GM18508 (cell line): ENCODE data around the gene SPTBN1.
"Not testable (repeated sequence)": the region's sequence is repeated elsewhere in the genome, so short reads cannot be mapped to it uniquely, and the experiment has no call there.

Source experiments
- ATAC-seq: cut with Tn5 transposase; IDR thresholded peaks from one replicate; pipeline ENCODE4 v1.9.1; 2021; ENCODE audit warnings: moderate number of reproducible peaks; ENCODE audit not compliant: insufficient read depth, unreplicated experiment

The SPTBN1 gene

DNA sequence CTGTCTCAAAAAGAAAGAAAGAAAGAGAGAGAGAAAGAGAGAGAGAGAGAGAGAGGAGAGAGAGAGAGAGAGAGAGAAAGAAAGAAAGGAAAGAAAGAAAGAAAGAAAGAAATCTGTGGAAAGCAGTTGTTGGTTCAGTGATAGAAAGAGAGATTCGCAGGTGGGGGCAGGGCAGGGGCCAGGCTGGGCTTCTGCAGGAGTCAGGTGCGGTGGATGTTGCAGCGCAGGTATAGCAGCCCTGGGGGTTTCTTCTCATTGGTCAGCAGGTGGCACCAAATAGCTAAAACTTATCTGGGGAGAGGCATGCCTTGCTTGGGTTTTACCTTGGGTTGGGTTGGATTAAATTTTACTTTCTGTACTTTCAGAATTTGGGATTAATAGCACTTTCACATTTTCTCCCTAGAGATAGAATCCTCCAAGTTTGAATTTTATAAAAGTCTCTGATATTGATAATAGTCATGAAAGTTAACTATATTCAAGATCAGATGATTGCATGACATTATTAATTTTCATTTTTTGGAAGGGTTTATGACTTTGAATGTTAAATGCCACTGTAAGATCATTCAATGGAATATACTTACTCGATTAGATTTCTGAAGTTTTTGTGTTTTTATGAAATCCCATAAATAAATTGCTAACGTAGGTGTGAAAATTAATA is 66.6 kb downstream of the SPTBN1 start:
- ATAC-seq, result peak; percentile 45

DNA sequence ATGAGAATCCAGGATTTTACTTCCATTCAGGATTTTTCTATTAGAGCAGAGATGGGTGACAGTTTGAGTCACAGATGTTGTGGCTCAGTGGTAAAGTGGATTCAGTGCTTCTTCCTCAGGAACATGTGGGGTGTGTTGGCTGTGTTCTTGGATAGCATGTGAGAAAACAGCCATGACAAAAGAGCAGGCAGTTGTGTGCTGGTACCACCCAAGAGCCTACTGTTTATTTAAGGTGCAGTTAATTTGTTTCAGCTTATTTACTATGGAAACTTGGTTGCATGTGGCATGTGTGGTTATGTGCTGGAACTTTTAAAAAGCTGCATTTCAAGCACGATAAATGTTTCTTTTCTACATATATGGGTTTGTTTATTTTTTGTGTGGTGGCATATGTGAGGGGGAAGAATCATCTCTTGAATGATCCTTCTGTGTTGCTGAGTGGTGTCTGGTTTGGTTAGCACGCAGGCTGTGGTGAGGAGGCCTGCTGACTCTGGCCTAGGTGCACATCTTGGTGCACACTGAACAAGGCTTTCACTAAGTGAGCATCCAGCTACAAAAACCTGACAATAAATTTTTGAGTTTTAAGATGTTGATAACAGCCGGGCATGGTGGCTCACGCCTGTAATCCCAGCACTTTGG is 67.3 kb downstream of the SPTBN1 start:
- no peak for ATAC-seq

DNA sequence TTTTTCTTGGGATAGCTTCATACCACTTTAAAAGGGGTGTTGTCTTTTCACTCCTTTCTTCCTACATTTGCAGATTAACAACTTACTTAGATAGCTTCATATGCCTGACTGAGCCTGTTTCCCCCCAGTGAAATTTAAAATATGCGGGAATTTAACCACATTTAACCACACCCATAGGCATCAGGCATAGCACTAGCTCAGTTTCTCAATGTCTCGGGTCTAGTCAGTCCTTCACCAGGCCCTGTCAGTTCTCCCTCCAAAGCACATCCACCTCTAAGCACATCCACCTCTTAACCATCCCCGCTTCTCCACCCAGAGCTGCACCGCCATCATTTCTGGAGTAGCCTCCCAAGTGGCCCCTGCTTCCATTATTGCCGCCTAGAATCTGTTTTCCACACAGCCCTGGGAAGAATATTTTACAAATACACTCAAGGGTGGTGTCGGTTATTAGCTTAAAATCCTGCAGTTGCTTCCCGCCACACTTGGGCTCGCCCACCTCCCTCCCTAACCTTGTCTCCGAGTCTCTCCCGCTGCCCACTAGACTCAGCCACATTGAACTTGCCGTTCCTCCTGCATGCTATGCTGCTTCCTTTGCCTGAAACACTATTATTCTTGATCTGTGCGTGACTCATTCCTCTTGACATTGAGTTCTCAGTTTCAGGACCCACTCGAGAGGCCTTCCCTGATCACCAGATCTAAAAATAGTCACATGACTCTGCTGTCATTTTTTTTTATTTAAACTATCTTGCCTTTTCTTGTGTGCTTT is 68.3 kb downstream of the SPTBN1 start:
- ATAC-seq, result peak; percentile 61

DNA sequence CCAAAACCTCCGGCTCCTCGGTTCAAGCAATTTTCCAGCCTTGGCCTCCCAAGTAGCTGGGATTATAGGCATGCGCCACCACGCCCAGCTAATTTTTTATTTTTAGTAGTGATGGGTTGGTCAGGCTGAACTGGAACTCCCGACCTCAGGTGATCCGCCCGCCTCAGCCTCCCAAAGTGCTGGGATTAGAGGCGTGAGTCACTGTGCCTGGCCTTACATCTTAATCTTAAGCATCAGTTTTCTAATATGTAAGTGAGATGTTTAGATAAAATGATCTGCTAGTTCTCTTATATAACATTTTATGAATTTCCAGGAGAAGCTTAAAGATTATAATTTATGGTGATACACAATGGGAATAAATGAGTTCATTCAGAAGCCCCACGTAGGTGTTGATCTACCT is 69.2 kb downstream of the SPTBN1 start:
- no peak for ATAC-seq

- ATAC-seq, result no peak
Observed at GRCh38 chr2:54526226-54526879, 70.2 kb downstream of the SPTBN1 start.

DNA sequence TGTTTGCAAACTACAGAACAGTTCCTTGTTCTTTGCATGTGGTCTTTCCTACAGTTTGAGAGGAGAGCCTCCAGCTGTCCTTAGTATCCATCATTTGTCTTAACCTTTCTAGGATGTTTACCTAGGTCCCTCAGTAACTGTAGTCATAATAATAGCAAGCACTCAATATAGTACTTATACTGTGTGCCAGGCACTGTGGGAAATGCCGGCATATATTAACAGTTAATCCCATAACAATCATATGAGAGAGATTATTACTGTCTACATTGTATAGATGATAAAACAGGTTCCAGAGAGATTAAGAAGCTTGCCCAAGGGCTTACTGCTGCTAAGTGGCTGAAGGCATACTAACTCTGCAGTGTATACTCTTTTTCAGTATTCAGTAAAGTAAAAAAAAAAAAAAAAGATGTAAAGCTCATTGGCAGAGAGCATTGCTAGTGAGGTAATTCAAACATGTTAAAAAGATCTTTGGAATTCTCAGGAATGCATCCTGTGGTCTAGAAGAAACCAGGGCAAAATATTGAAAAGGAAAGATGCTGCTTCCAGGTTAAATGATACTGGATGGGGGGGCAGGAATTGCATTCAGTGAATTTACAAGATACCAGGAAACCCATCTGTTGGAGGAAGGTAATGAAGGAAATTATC is 72.3 kb downstream of the SPTBN1 start:
- ATAC-seq, result no peak

DNA sequence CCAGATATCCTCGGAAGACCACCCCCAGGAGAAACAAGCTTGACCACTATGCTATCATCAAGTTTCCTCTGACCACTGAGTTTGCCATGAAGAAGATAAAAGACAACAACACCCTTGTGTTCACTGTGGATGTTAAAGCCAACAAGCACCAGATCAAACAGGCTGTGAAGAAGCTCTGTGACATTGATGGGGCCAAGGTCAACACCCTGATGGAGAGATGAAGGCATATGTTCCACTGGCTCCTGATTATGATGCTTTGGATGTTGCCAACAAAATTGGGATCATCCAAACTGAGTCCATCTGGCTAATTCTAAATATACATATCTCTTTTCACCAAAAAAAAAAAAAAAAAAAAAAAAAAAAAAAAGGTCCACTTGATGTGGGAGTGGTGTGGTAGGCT is 73.4 kb downstream of the SPTBN1 start:
- not testable (repeated sequence) for ATAC-seq

GRCh38 chr2:54529935-54530334 is 73.8 kb downstream of the SPTBN1 start:
- ATAC-seq, result no peak

DNA sequence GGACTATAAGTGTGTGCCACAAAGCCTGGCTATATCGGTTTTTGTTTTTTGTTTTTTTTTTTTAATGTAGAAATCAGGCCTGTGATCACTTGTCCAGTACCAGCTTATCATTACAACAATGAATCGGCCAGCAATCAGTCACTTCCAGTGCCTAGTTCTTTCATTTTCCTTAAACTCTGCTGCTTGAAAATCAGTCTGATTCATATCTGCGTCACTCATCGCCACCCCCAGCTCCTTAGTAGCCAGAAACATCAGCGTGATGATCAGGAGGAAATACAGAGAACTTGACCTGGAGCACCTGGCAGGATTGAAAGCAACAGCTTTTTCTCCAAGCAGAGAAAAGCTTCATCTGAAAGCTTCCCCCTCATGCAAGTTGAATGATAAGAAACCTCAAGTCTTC is 75.4 kb downstream of the SPTBN1 start:
- no peak for ATAC-seq

DNA sequence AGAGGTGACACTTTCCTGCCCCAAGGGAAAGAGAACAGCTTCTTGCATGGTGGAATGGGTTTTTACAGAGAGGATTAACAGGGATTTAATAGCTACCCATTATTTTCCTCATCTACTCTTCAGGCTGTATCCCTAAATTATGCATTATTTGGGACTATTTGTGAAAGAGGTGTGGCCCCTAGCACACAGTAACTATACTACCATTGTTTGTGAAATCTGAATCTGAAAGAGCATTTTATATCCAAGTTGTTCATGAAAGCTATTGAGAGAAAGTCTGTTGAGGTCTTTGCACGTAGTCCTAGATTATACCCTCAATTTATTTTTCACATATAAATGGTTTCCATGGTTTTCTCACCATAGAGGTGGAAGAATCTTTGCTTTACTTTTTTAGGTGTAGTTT is 78.1 kb downstream of the SPTBN1 start:
- no peak for ATAC-seq

- no peak for ATAC-seq
Observed at GRCh38 chr2:54534625-54535024, 78.5 kb downstream of the SPTBN1 start.

DNA sequence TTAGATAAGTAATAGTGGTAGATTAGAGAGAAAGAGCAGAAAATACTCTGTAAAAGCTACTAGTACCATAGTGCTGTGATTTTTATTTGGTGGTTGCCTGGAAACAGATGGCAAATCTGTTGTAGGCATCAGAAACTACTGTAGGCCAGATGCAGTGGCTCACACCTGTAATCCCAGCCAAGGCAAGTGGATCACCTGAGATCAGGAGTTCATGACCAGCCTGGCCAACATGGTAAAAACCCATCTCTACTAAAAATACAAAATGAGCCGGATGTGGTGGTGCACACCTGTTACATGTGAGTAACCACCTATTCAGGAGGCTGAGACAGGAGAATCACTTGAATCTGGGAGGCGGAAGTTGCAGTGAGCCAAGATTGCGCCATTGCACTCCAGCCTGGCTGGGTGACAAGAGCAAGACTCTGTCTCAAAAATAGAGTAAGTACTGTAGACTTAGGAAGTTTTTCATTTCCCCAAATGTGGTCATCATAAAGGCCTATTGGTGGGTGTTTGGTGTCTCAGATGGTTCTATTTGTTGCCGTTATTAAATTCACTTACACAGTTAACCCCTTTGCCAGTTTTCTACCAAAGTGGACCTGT is 79.6 kb downstream of the SPTBN1 start:
- ATAC-seq, result no peak

DNA sequence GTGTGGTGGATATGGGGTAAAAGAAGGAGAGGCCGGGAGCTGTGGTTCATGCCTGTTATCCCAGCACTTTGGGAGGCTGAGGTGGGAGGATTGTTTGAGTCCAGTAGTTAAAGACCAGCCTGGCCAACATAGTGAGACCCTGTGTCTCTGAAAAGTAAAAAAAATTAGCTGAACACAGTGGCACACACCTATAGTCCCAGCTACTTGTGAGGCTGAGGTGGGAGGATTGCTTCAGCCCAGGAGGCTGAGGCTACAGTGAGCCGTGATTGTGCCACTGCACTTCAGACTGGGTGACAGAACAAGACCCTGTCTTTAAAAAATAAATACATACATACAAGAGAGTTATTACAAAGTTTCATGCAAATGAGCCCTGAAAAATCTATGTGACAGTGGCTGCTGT is 80.6 kb downstream of the SPTBN1 start:
- no peak for ATAC-seq

DNA sequence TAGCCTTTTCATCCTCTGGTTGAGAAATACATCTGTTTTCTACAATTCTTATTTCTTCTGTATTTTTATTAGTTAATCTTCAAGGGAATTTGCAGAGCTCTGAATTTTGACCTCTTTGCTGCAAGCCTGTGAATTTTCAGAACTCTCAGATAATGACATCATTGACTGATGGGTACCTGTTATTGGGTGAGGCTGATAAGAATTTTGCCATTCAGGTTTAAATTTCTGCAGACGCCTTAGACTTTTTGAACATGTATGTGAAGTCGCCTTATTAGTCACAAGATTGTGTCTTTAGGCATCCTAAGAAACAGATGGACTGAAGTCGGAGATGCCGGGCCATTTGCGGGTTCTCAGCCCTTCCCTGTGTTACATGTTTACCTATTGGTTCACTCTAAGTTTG is 82.4 kb downstream of the SPTBN1 start:
- no peak for ATAC-seq

- ATAC-seq, result no peak
Observed at GRCh38 chr2:54539683-54540082, 83.6 kb downstream of the SPTBN1 start.

GRCh38 chr2:54540194-54540593 is 84.1 kb downstream of the SPTBN1 start:
- no peak for ATAC-seq

GRCh38 chr2:54541995-54542394 is 85.9 kb downstream of the SPTBN1 start:
- no peak for ATAC-seq

- ATAC-seq, result no peak
Observed at GRCh38 chr2:54543733-54544396, 87.7 kb downstream of the SPTBN1 start.

GRCh38 chr2:54545702-54546450 is 89.7 kb downstream of the SPTBN1 start:
- peak; percentile 70 for ATAC-seq
